Fibroblast of skin of left quadriceps (primary cell): ENCODE measurements around the gene YWHAG.
"Not testable (repeated sequence)": the region's sequence is repeated elsewhere in the genome, so short reads cannot be mapped to it uniquely, and the experiment has no call there.

Experiments used
- DNase-seq, 2 experiments: peaks; one replicate each; pipeline ENCODE4 v3.0.0-alpha.2; 2013; ENCODE audit warnings: low read depth in 2 of 2

Gene YWHAG

DNA sequence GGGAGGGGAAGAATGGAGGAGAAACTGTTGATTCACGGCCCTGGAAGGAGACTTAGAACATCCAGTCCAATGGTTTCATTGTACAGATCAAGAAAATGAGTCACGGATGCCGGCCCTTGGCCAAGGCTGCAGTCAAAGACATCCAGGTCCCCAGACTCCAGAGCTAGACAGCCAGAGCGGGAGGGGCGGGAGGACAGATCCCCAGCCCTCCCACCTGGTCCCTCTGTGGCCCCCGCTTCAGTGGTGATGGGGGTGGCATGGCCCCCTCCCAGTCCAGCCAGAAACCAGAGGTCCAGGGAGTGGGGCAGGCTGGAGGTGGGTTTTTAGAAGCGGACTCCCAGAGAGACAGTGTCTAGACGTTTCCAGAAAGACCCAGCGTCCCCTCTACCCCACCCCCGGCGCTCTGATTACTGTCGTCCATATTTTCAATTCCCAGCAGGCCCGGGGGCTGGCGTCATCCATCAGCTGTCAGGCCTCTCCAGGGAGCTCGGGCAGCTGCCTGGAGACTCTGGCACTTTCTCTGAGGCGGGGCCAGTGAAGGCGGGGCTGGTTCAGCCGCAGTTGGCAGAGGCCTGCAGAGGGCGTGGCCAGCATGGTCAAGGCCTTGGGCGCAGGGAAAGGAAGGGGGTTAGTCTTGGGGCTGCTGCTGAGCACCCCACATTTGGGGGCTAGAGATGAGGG, 64.3 kb downstream of the YWHAG start:
- DNase-seq: peak; percentile 77

- no peak for DNase-seq
These were observed 65.3 kb downstream of the YWHAG start for GRCh38 chr7:76293407-76293901.

DNA sequence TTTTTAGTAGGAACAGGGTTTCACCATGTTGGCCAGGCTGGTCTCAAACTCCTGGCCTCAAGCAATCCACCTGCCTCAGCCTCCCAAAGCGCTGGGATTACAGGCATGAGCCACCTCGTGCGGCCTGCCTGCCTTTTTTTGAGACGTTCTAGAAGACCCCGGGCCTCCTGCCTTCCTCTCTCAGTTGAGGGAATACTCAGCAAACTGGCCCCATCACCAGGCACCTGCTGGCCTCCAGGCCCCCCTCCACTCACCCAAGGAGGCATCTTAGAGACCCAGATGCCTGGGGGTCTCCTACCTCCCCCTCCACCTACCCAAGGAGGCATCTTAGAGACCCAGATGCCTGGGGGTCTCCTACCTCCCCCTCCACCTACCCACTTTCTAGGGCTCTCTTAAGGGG, 65.9 kb downstream of the YWHAG start:
- DNase-seq: not testable (repeated sequence)

DNA sequence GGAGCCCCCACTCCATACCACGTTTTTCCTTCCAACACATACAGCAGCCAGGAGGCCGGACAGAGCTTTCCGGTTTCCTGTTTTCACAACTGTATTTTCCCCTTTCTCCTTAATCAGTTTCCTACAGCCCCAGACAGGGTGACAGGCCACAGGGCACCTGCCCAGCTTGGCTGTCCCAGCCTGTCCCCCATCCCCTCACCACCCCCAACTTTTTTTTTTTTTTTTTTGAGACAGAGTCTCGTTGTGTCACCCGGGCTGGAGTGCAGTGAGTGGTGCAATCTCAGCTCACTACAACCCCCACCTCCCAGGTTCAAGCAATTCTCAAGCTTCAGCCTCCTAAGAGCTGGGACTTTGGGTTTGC, 66.6 kb downstream of the YWHAG start:
- no peak for DNase-seq

- DNase-seq: peak; percentile 98 to 99
These were observed 67.2 kb downstream of the YWHAG start for GRCh38 chr7:76291351-76292212.

- DNase-seq: not testable (repeated sequence)
These were observed 67.9 kb downstream of the YWHAG start for GRCh38 chr7:76290847-76291350.

DNA sequence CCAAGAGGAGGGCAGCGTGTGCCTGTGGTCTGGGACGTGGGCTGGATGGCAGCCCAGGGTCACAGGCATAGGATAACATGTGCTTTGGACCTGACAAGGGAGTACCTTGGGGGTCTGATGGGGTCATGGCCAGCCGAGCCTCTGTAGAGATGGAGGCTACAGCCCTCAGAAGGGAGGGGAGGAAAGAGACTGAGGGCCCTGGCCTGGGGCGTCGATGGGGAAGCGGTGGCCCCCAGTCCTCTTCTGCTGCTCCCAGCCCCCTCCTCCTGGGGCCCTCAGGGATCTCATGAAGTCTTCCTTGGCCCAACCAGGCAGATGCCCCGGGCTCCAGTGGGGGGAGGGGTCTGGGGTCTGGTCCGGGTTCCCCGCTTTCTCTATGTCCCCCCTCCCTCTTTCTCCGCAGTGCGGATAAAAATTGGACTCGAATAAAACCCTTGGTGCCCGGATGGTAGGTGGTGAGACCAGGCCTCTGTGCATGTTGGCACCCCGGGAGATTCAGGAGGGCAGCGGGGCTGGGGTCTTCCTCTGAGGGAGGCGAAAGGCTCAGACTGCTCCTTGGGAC, 71.9 kb downstream of the YWHAG start:
- DNase-seq: no peak

- DNase-seq: no peak
These were observed 73.0 kb downstream of the YWHAG start for GRCh38 chr7:76285604-76286374.

DNA sequence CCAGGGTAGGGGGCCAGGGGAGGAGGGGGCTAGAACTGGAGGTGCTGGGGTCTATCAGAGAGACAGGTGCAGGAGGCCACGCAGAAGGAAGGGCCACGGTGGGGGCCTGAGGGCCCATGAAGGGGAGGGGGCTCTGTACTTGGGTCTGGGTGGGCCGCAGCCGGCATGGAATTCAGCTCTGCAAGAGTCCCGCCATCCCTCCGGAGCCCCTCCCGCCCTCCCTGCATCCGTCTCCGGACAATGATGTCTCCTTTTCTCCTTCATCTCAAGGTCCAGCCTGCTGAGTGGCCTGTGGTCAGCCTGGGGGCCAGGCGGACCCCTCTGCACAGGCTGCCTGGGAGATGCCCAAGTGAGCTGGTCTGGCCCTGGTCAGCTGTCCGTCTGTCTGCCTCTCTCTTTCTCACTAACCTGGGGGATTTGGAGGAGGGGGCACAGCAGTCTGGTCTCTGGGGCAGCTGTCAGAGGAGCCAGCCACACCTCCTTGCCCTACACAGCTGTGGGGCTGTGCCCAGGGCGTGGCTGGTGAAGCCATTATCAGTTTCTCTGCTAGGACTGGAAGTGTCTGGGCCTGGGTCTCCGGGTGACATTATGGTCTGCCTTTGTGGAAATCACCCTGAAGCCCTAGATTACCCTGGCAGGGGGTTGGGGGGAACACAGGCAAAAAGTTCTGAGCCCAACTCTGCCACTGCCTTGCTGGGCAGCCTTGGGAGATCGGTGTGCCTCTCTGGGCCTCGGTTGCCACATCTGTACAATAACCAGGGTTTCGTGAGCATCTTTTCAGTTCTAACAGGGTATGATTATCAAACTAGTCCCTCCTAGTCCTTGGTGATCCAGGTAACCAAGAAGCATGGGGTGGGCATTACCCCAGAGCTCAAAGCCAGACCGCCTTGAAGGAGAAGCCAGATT, 75.3 kb downstream of the YWHAG start:
- no peak for DNase-seq

- DNase-seq: no peak
These were observed 76.2 kb downstream of the YWHAG start for GRCh38 chr7:76282344-76283253.

DNA sequence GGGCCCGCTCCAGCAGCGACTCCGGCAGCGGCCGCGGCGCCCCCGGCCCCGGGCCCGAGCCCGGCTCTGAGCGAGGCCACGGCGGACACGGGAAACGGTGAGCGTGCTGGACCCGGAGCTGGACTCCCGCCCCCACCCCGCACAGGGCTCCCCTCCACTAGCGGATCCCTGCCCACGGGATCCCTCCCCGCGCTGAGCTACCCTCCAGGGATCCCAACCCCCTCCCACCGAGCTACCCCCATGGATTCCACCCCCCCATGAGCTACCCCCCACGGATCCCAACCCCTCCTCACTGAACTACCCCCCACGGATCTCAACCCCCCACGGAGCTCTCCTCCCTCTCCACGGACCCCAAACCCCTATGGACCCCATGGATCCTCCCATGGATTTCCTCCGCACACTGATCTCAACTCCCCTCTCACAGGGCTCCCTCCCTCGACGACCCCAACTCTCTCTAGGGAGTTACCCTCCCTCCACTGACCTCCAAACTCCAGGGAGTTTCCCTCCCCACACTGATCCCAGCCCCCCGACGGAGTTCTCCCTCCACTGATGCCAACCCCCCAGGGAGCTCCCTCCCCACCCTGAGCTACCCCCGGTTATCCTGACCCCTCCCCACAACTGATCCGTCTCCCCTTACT, 77.0 kb downstream of the YWHAG start:
- DNase-seq: no peak

- DNase-seq: no peak
These were observed 77.6 kb downstream of the YWHAG start for GRCh38 chr7:76281006-76281705.

GRCh38 chr7:76280408-76280807, 78.4 kb downstream of the YWHAG start:
- DNase-seq: no peak

DNA sequence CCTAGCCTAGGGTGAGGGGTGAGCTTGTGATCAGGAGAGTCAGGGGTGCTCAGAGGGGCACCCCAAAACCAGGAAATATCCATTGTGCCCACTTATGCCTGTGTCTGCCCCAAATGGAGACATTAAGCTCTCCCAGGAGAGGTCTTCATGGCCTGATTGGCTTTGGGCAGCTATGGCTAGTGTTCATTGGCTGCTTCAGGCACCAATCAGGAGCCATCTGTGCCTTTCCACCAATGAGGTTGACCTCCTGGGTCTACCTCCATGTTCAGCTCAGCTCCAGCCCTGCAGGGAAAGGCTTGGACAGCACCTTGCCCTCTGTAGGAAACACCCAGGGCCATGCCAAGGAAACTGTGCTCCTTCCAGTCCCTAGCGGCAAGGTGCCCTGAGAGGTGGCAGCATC, 80.3 kb downstream of the YWHAG start:
- no peak for DNase-seq
